HFFc6 (cell line): Measurements from ENCODE around the gene CUL2. TPM values are rescaled to one million over a fixed set of nuclear protein-coding genes. Genes with fewer than 3 reads are reported as not detected.

Experiments
- DNase-seq: peaks from one replicate; pipeline ENCODE4 v3.0.0-alpha.2; 2018
- H3K27ac Mint-ChIP-seq: 2 replicates; pipeline ENCODE4 v1.8.0; 2020; ENCODE audit warnings: mild to moderate bottlenecking, mixed read lengths
- H3K27me3 Mint-ChIP-seq: 2 replicates; pipeline ENCODE4 v1.8.0; 2021; ENCODE audit warnings: mild to moderate bottlenecking, moderate library complexity, mixed read lengths; ENCODE audit not compliant: insufficient read depth
- H3K36me3 Mint-ChIP-seq: 2 replicates; pipeline ENCODE4 v1.8.0; 2021; ENCODE audit warnings: low read depth, mixed read lengths
- H3K4me1 Mint-ChIP-seq: 2 replicates; pipeline ENCODE4 v1.8.0; 2020; ENCODE audit warnings: low read depth, mixed read lengths
- H3K4me3 Mint-ChIP-seq: 2 replicates; pipeline ENCODE4 v1.8.0; 2020; ENCODE audit warnings: mild to moderate bottlenecking, moderate library complexity, mixed read lengths
- H3K9me3 Mint-ChIP-seq: 2 replicates; pipeline ENCODE4 v1.8.0; 2020; ENCODE audit warnings: mild to moderate bottlenecking, mixed read lengths
- CTCF ChIP-seq: fragments of 200-600 bp; sonication (generic); IDR thresholded peaks from 2 replicates; pipeline ENCODE4 v1.5.0; 2021; ENCODE audit warnings: antibody characterized with exemption, mild to moderate bottlenecking
- total RNA-seq, 6 experiments: library from RNA; stranded (reverse); fragmentation: NEBNext Ultra II Directional; extraction: Animal tissue kit (Norgen Biotek cat#: 25700); gene quantifications; 2 replicates in 1 of 6; 3 replicates in 5 of 6; pipeline ENCODE4 v1.2.3, GENCODE V29; 2021

The CUL2 gene
- total RNA-seq, 6 experiments from 2014 or later: 42.5 to 55.7 (median 51.3) TPM

GRCh38 chr10:35059481-35059880 is 30.7 kb downstream of the CUL2 start:
- no peak overlapping the region for H3K4me3 Mint-ChIP-seq
- H3K4me1 Mint-ChIP-seq: peaks cover 60% of the 10 kb centered on the region
- peaks cover 34% of the 10 kb centered on the region for H3K36me3 Mint-ChIP-seq
- no peaks in the 10 kb centered on the region for H3K27me3 Mint-ChIP-seq
- no peak for DNase-seq
- no peaks in the 10 kb centered on the region for H3K9me3 Mint-ChIP-seq
- peak overlapping the region; percentile 62 for H3K27ac Mint-ChIP-seq
- no peak for TF ChIP-seq CTCF

GRCh38 chr10:35058686-35059085 is 31.5 kb downstream of the CUL2 start:
- DNase-seq: no peak
- Mint-ChIP-seq H3K36me3 (peaks cover 34% of the 10 kb centered on the region), H3K4me1 (peaks cover 53% of the 10 kb centered on the region), H3K4me3 (peak overlapping the region; percentile 62), H3K27me3 (no peaks in the 10 kb centered on the region), H3K27ac (peak overlapping the region; percentile 83), H3K9me3 (no peaks in the 10 kb centered on the region)
- TF ChIP-seq CTCF: no peak

GRCh38 chr10:35058134-35058533 is 32.0 kb downstream of the CUL2 start:
- Mint-ChIP-seq H3K27ac (peak overlapping the region; percentile 83), H3K27me3 (no peaks in the 10 kb centered on the region), H3K4me3 (peak overlapping the region; percentile 62), H3K36me3 (peaks cover 34% of the 10 kb centered on the region), H3K9me3 (no peaks in the 10 kb centered on the region), H3K4me1 (peaks cover 51% of the 10 kb centered on the region)
- no peak for TF ChIP-seq CTCF
- peak; percentile 83 for DNase-seq

GRCh38 chr10:35056686-35057085 is 33.5 kb downstream of the CUL2 start:
- Mint-ChIP-seq H3K4me3 (peak overlapping the region; percentile 6; the same call in 1 of the 2 replicates), H3K4me1 (peaks cover 51% of the 10 kb centered on the region), H3K27me3 (no peaks in the 10 kb centered on the region), H3K36me3 (peaks cover 37% of the 10 kb centered on the region), H3K27ac (peak overlapping the region; percentile 66), H3K9me3 (no peaks in the 10 kb centered on the region)
- no peak for TF ChIP-seq CTCF
- DNase-seq: no peak

- H3K9me3 Mint-ChIP-seq: no peaks in the 10 kb centered on the region
- peak overlapping the region; percentile 66 for H3K27ac Mint-ChIP-seq
- peaks cover 40% of the 10 kb centered on the region for H3K36me3 Mint-ChIP-seq
- DNase-seq: no peak
- H3K4me3 Mint-ChIP-seq: no peak overlapping the region
- TF ChIP-seq CTCF: no peak
- H3K4me1 Mint-ChIP-seq: peaks cover 51% of the 10 kb centered on the region
- no peaks in the 10 kb centered on the region for H3K27me3 Mint-ChIP-seq
Observed at GRCh38 chr10:35056133-35056532, 34.0 kb downstream of the CUL2 start.

- Mint-ChIP-seq H3K36me3 (peaks cover 42% of the 10 kb centered on the region), H3K27me3 (no peaks in the 10 kb centered on the region)
Observed at GRCh38 chr10:35050568-35050967, 39.6 kb downstream of the CUL2 start.

More at GRCh38 chr10:35050568-35050967, 39.6 kb downstream of the CUL2 start:
- H3K27ac Mint-ChIP-seq: 0 out of 2 replicates have a peak overlapping the region, but pooled peaks have one; percentile 4
- H3K4me3 Mint-ChIP-seq: no peak overlapping the region
- TF ChIP-seq CTCF: no peak
- no peaks in the 10 kb centered on the region for H3K9me3 Mint-ChIP-seq
- H3K4me1 Mint-ChIP-seq: peaks cover 10% of the 10 kb centered on the region
- DNase-seq: no peak
